ENCODE measurements around the gene PIP5K1C. TPM values are rescaled to one million over a fixed set of nuclear protein-coding genes. Genes with fewer than 3 reads are reported as not detected.

PIP5K1C gene
- total RNA-seq, 1 donor from 2014 or later, result 40.1 TPM

DNA sequence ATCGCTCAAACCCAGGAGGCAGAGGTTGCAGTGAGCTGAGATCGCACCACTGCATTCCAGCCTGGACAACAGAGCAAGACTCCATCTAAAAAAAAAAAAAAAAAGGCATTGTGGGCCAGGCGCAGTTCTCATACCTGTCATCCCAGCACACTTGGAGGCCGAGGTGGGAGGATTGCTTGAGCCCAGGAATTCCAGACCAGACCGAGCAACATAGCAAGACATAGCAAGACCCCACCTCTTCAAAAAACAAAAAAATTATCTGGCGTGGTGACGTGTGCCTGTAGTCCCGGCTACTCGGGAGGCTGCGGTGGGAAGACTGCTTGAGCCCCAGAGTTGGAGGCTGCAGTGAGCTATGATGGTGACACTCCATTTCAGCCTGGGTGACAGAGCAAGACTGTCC is 18.0 kb downstream of the PIP5K1C start:
- H3K4me1 Mint-ChIP-seq, result peaks cover 19% of the 10 kb centered on the region
- H3K27ac Mint-ChIP-seq (ENCODE audit: unreplicated experiment), result no peak overlapping the region
- TF ChIP-seq, protein P1, sequence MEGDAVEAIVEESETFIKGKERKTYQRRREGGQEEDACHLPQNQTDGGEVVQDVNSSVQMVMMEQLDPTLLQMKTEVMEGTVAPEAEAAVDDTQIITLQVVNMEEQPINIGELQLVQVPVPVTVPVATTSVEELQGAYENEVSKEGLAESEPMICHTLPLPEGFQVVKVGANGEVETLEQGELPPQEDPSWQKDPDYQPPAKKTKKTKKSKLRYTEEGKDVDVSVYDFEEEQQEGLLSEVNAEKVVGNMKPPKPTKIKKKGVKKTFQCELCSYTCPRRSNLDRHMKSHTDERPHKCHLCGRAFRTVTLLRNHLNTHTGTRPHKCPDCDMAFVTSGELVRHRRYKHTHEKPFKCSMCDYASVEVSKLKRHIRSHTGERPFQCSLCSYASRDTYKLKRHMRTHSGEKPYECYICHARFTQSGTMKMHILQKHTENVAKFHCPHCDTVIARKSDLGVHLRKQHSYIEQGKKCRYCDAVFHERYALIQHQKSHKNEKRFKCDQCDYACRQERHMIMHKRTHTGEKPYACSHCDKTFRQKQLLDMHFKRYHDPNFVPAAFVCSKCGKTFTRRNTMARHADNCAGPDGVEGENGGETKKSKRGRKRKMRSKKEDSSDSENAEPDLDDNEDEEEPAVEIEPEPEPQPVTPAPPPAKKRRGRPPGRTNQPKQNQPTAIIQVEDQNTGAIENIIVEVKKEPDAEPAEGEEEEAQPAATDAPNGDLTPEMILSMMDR (conservative IDR thresholded peaks at IDR 0.05), result no peak
- no peaks in the 10 kb centered on the region for H3K27me3 Mint-ChIP-seq (ENCODE audit: low read depth)
- DNase-seq (ENCODE audit: low read depth, low spot score), result no peak
- no peaks in the 10 kb centered on the region for H3K9me3 Mint-ChIP-seq
- H3K4me3 Mint-ChIP-seq, result no peak overlapping the region
- H3K36me3 Mint-ChIP-seq (ENCODE audit: low read depth), result peaks cover 15% of the 10 kb centered on the region

DNA sequence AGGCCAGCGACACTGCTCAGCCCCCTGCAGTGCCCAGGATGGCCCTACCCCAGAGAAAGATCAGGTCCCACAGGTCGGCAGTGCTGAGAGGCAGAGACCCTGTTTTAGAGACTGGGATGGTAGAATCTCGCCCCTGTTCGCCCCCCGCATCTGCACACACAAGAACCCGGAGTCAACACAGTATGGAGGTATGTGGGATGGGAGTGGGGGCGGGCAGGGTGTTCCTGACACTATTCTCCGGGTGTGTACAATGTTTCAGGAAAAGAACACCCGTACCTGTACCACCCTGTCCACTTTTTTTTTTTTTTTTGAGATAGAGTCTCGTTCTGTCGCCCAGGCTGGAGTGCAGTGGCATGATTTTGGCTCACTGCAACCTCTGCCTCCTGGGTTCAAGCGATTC is 19.3 kb downstream of the PIP5K1C start:
- H3K27ac Mint-ChIP-seq (ENCODE audit: unreplicated experiment), result no peak overlapping the region
- no peaks in the 10 kb centered on the region for H3K27me3 Mint-ChIP-seq (ENCODE audit: low read depth)
- H3K36me3 Mint-ChIP-seq (ENCODE audit: low read depth), result peaks cover 15% of the 10 kb centered on the region
- H3K4me1 Mint-ChIP-seq, result peaks cover 16% of the 10 kb centered on the region
- H3K4me3 Mint-ChIP-seq, result no peak overlapping the region
- no peaks in the 10 kb centered on the region for H3K9me3 Mint-ChIP-seq
- DNase-seq (ENCODE audit: low read depth, low spot score), result no peak
- TF ChIP-seq, protein P1 (conservative IDR thresholded peaks at IDR 0.05), result no peak

DNA sequence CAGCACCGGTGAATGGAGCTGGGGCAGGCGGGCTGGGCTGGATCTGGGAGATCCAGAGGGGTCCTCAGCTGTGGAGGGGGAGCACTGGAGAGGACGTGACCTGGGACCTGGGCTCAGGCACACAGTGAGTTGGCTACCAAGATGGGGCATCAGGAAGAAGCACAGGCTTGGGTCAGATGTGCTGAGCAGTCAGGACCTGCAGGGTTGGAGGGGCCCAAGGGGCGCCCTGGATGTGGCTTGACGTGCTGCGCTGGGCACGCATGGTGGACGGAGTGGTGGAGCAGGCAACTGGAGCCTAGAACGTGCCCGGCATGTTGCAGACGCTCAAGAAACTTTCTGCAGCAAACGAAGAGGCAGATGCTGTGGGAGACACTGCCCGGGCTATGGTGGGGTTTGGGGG is 20.7 kb downstream of the PIP5K1C start:
- no peak overlapping the region for H3K4me3 Mint-ChIP-seq
- no peak overlapping the region for H3K27ac Mint-ChIP-seq (ENCODE audit: unreplicated experiment)
- H3K36me3 Mint-ChIP-seq (ENCODE audit: low read depth), result peaks cover 9% of the 10 kb centered on the region
- no peaks in the 10 kb centered on the region for H3K9me3 Mint-ChIP-seq
- no peak for DNase-seq (ENCODE audit: low read depth, low spot score)
- peaks cover 16% of the 10 kb centered on the region for H3K4me1 Mint-ChIP-seq
- TF ChIP-seq, protein P1 (conservative IDR thresholded peaks at IDR 0.05), result no peak
- H3K27me3 Mint-ChIP-seq (ENCODE audit: low read depth), result no peaks in the 10 kb centered on the region

- Mint-ChIP-seq H3K27ac (ENCODE audit: unreplicated experiment) (no peak overlapping the region), H3K36me3 (ENCODE audit: low read depth) (peaks cover 5% of the 10 kb centered on the region), H3K4me1 (peaks cover 14% of the 10 kb centered on the region), H3K4me3 (no peak overlapping the region), H3K9me3 (no peaks in the 10 kb centered on the region), H3K27me3 (ENCODE audit: low read depth) (no peaks in the 10 kb centered on the region)
- TF ChIP-seq, protein P1 (conservative IDR thresholded peaks at IDR 0.05), result no peak
- no peak for DNase-seq (ENCODE audit: low read depth, low spot score)
These were observed 21.1 kb downstream of the PIP5K1C start for GRCh38 chr19:3679138-3679537.

GRCh38 chr19:3678188-3678587 is 22.1 kb downstream of the PIP5K1C start:
- Mint-ChIP-seq H3K4me1 (peaks cover 7% of the 10 kb centered on the region), H3K4me3 (no peak overlapping the region), H3K36me3 (ENCODE audit: low read depth) (no peaks in the 10 kb centered on the region), H3K27me3 (ENCODE audit: low read depth) (no peaks in the 10 kb centered on the region), H3K9me3 (no peaks in the 10 kb centered on the region), H3K27ac (ENCODE audit: unreplicated experiment) (no peak overlapping the region)
- DNase-seq (ENCODE audit: low read depth, low spot score), result no peak
- TF ChIP-seq, protein P1 (conservative IDR thresholded peaks at IDR 0.05), result no peak

All from neural crest cell (in vitro differentiated cells).